Measurements from ENCODE around the gene BCAP29. TPM values are rescaled to one million over a fixed set of nuclear protein-coding genes. Genes with fewer than 3 reads are reported as not detected.

BCAP29 gene
- total and polyA plus RNA-seq, 2 of the 4 experiments (the other 2 are of a cell fraction), result 33.0 to 35.1 TPM

DNA sequence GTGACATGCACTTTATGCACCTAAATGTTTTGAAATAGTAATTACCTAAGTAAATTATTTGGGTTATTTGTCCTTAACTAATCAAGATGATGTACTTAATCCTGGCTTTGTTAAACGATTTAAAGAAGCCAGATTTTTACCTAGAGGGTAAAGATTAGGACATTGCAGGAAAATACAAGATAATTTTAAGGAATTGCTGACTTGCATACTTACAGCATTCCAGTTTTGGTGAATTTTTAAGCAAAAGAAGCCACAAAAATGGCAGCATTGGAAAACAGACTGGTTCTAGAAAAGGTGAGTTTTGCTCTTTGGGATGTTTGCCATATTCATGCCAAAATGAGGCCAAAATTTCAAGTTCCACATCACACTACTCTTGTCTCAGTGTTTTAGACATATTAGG, 33.4 kb downstream of the BCAP29 start:
- Histone ChIP-seq H3K9me1 (ENCODE audit: insufficient read depth, low read length) (peaks cover 6% of the 10 kb centered on the region), H3K4me2 (ENCODE audit: low read depth, low read length) (no peak overlapping the region), H2BK15ac (ENCODE audit: low read depth, low read length) (no peak overlapping the region), H3K36me3 (ENCODE audit: control insufficient read depth, insufficient read depth, low read length) (peaks cover 8% of the 10 kb centered on the region), H3K18ac (ENCODE audit: low read depth, low read length) (no peak overlapping the region), H3K9ac (ENCODE audit: low read depth, low read length) (no peak overlapping the region), H4K8ac (ENCODE audit: low read depth in 2 of 2, low read length in 2 of 2) (no peak overlapping the region), H2BK5ac (ENCODE audit: low read depth, low read length, poor library complexity, severe bottlenecking) (no peak overlapping the region), H3K79me1 (ENCODE audit: low read depth in 1 of 2, low read length in 2 of 2) (0 out of 4 replicates have a peak, but pooled peaks cover 0 to 16% of the 10 kb centered on the region in 2 experiments), H3K4me3 (ENCODE audit: insufficient read depth, low read depth, low read length) (no peak overlapping the region), H2AK9ac (replicated peaks; ENCODE audit: low read depth, low read length, poor library complexity) (no peak overlapping the region), H4K91ac (ENCODE audit: insufficient read depth, low read depth, low read length) (no peak overlapping the region), H3K9me3 (ENCODE audit: control insufficient read depth, insufficient read depth, low read length) (no peaks in the 10 kb centered on the region), H3K14ac (replicated peaks; ENCODE audit: low read depth, low read length) (no peak overlapping the region), H3K23ac (ENCODE audit: low read depth, low read length) (no peak overlapping the region), H3K27ac (ENCODE audit: insufficient read depth, low read length) (no peak overlapping the region), H2AFZ (replicated peaks; ENCODE audit: low read length, poor library complexity) (no peak overlapping the region), H4K5ac (ENCODE audit: low read depth, low read length) (no peak overlapping the region), H3K27me3 (ENCODE audit: control insufficient read depth, insufficient read depth, low read length) (no peaks in the 10 kb centered on the region), H3K4me1 (ENCODE audit: control insufficient read depth, insufficient read depth, low read length) (peaks cover 6% of the 10 kb centered on the region), H4K20me1 (ENCODE audit: insufficient read depth, low read length) (no peaks in the 10 kb centered on the region), H2AK5ac (ENCODE audit: low read depth, low read length) (no peak overlapping the region), H2BK20ac (ENCODE audit: low read depth, low read length) (no peak overlapping the region), H2BK120ac (ENCODE audit: low read depth, low read length) (no peak overlapping the region), H3K4ac (ENCODE audit: low read depth, low read length) (no peak overlapping the region), H3K56ac (ENCODE audit: extremely low read depth, insufficient read depth, low read length) (no peak overlapping the region)
- ATAC-seq (ENCODE audit: low read depth) (no peak), DNase-seq (no peak)
- BruUV-seq (replicated peaks), result no TSS peak
- dilution Hi-C loops (cut with HindIII; ENCODE audit: low sequenced_read_pairs, unreplicated experiment) (no loop called here), intact Hi-C loops (cut with micrococcal nuclease) (no loop called here), in situ Hi-C loops (cut with MboI; ENCODE audit: low sequenced_read_pairs) (no loop called here)
- CTCF ChIA-PET, result no interaction called here
- no peak for TF ChIP-seq CHD1 (IDR thresholded peaks at IDR 0.05; ENCODE audit: low read depth, low read length)
- no peak for TF ChIP-seq POLR2A (IDR thresholded peaks at IDR 0.05; ENCODE audit: low read depth, low read length)
- TF ChIP-seq ELK1 (IDR thresholded peaks at IDR 0.05; ENCODE audit: borderline replicate concordance, low read depth, low read length), result no peak
- TF ChIP-seq MAFK (IDR thresholded peaks at IDR 0.05; ENCODE audit: low read depth, low read length), result peak; percentile 49; the same call in 1 of the 2 replicates
- TF ChIP-seq NFE2L2 (IDR thresholded peaks at IDR 0.05; ENCODE audit: low read depth, low read length), result no peak
- TF ChIP-seq, protein P1, sequence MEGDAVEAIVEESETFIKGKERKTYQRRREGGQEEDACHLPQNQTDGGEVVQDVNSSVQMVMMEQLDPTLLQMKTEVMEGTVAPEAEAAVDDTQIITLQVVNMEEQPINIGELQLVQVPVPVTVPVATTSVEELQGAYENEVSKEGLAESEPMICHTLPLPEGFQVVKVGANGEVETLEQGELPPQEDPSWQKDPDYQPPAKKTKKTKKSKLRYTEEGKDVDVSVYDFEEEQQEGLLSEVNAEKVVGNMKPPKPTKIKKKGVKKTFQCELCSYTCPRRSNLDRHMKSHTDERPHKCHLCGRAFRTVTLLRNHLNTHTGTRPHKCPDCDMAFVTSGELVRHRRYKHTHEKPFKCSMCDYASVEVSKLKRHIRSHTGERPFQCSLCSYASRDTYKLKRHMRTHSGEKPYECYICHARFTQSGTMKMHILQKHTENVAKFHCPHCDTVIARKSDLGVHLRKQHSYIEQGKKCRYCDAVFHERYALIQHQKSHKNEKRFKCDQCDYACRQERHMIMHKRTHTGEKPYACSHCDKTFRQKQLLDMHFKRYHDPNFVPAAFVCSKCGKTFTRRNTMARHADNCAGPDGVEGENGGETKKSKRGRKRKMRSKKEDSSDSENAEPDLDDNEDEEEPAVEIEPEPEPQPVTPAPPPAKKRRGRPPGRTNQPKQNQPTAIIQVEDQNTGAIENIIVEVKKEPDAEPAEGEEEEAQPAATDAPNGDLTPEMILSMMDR (conservative IDR thresholded peaks at IDR 0.05; ENCODE audit: low read depth, low read length), result no peak
- no peak for TF ChIP-seq BHLHE40 (IDR thresholded peaks at IDR 0.05; ENCODE audit: low read depth, low read length)
- no peak for TF ChIP-seq SMC3 (IDR thresholded peaks at IDR 0.05; ENCODE audit: low read depth, low read length)
- POLR2A ChIA-PET (ENCODE audit: unreplicated experiment), result no interaction called here
- WGBS, 2 experiments (ENCODE audit: extremely low coverage in 2 of 2, insufficient read length in 1 of 2), result no CpG with 5 or more reads among the region's 1 CpG
